OCI-LY1 (cell line): ENCODE results near the gene ZMAT1.
A peak's percentile ranks its signal among the peaks of the same experiment; 100 is the strongest.
"Not testable (repeated sequence)": the region's sequence is repeated elsewhere in the genome, so short reads cannot be mapped to it uniquely, and the experiment has no call there.

ENCODE experiments used
- H2AFZ ChIP-seq: fragments of 200-600 bp; sonication (generic), shearing (Covaris generic); 2 replicates; pipeline ENCODE4 v1.6.0; 2014; ENCODE audit warnings: antibody characterized with exemption, mild to moderate bottlenecking, low read length
- H3F3A ChIP-seq: fragments of 200-600 bp; sonication (generic), shearing (Covaris generic); 2 replicates; pipeline ENCODE4 v1.6.0; 2014; ENCODE audit warnings: mild to moderate bottlenecking, antibody characterized with exemption, low read length, moderate library complexity; ENCODE audit not compliant: insufficient read depth
- H3K27ac ChIP-seq: fragments of 200-600 bp; sonication (generic); 2 replicates; pipeline ENCODE4 v1.5.1; 2014; ENCODE audit warnings: low read length, mixed run types, mild to moderate bottlenecking, low read depth; ENCODE audit not compliant: poor library complexity, severe bottlenecking
- H3K27me3 ChIP-seq: fragments of 200-600 bp; sonication (generic); 2 replicates; pipeline ENCODE4 v1.6.0; 2014; ENCODE audit warnings: antibody characterized with exemption, mild to moderate bottlenecking, low read length, moderate library complexity; ENCODE audit not compliant: insufficient read depth
- H3K36me3 ChIP-seq: fragments of 200-600 bp; sonication (generic); 2 replicates; pipeline ENCODE4 v1.6.1; 2014; ENCODE audit warnings: mild to moderate bottlenecking, antibody characterized with exemption, low read length, moderate library complexity, mixed read lengths; ENCODE audit not compliant: insufficient read depth
- H3K4me1 ChIP-seq: fragments of 200-600 bp; sonication (generic); 2 replicates; pipeline ENCODE4 v1.5.1; 2014; ENCODE audit warnings: mild to moderate bottlenecking, low read length, moderate library complexity; ENCODE audit not compliant: insufficient read depth, severe bottlenecking
- H3K4me2 ChIP-seq: fragments of 200-600 bp; sonication (generic), shearing (Covaris generic); 2 replicates; pipeline ENCODE4 v1.6.1; 2014; ENCODE audit warnings: low read length
- H3K4me3 ChIP-seq: fragments of 200-600 bp; sonication (generic); 2 replicates; pipeline ENCODE4 v1.5.1; 2014; ENCODE audit warnings: low read length, low read depth, mild to moderate bottlenecking, mixed read lengths; ENCODE audit not compliant: poor library complexity, severe bottlenecking
- H3K79me2 ChIP-seq: fragments of 200-600 bp; shearing (Covaris generic); 2 replicates; pipeline ENCODE4 v1.6.1; 2016; ENCODE audit warnings: mixed run types, low read length, mixed read lengths; ENCODE audit not compliant: insufficient read depth
- H3K9ac ChIP-seq: fragments of 200-600 bp; sonication (generic), shearing (Covaris generic); 2 replicates; pipeline ENCODE4 v1.6.1; 2014; ENCODE audit warnings: mild to moderate bottlenecking, low read length, mixed read lengths
- H3K9me2 ChIP-seq: fragments of 200-600 bp; sonication (generic), shearing (Covaris generic); 2 replicates; pipeline ENCODE4 v1.6.1; 2014; ENCODE audit warnings: low read depth, mild to moderate bottlenecking, low read length, mixed read lengths
- H3K9me3 ChIP-seq: fragments of 200-600 bp; shearing (Covaris generic); 2 replicates; pipeline ENCODE4 v1.6.1; 2014; ENCODE audit warnings: low read length, mixed read lengths
- H4K20me1 ChIP-seq: fragments of 200-600 bp; sonication (generic), shearing (Covaris generic); 2 replicates; pipeline ENCODE4 v1.6.0; 2016; ENCODE audit warnings: mild to moderate bottlenecking, low read length; ENCODE audit not compliant: insufficient read depth
- EZH2 ChIP-seq: fragments of 200-600 bp; sonication (generic), shearing (Covaris generic); IDR thresholded peaks from 2 replicates; pipeline ENCODE4 v1.8.0; 2017; ENCODE audit warnings: borderline replicate concordance, mixed run types, mild to moderate bottlenecking, antibody characterized with exemption, low read length, moderate library complexity, mixed read lengths
- TF ChIP-seq, protein P1 (sequence below): fragments of 200-600 bp; sonication (generic), shearing (Covaris generic); IDR thresholded peaks from 2 replicates; pipeline ENCODE4 v1.5.1; 2017; ENCODE audit warnings: mild to moderate bottlenecking, antibody characterized with exemption, low read length, moderate library complexity, mixed read lengths

ZMAT1 gene

DNA sequence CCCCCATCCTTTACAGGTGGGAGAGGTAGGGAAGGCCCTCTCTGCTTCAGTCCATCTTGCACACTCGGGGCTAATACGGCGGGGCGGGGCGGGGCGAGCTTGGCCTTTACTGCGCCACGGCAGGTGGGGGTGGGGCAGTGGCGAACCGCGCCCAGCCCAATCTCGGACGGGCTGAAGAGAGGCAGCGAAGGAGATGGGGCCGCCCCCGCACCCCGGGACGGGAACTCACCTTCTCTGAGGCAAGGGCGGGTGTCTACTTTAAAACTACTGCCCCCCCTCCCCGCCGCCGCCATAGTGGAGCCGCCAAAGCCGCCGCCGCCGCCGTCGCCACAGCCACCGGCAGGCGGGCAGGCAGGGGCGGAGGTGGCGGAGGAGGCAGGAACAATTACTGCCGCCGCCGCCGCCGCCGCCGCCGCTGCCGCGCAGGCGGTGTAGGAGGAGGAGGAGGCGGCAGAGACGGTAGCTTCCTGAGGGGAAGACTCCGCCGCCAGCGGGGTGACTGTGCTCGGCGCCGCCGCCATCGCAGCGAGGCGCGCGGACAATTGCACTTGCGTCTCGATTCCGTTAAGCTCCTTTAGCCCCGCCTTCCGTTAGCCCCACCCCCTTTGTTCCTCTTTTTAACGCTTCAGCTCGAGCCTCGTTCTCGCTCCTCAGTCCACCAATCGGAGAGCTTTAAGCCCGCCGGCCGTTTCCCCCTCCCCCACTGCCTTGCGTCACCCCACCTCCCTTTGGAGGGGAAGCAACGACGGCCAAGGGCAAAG lies at the start of gene ZMAT1:
TSS of gene ZMAT1 (minus strand) at position 540 of the 761 bp plus-strand sequence. CDS start at position 521, 19 bp downstream.
- Histone ChIP-seq H3K27me3 (no peaks in the 10 kb centered on the region), H3K79me2 (no peaks in the 10 kb centered on the region), H3K4me1 (peaks cover 9% of the 10 kb centered on the region), H3K9ac (peak within 1 kb of the TSS; percentile 95), H4K20me1 (no peaks in the 10 kb centered on the region), H3K36me3 (no peaks in the 10 kb centered on the region), H3F3A (no peaks in the 10 kb centered on the region), H3K4me2 (peak within 1 kb of the TSS; percentile 71), H3K9me2 (no peaks in the 10 kb centered on the region), H2AFZ (no peak within 1 kb of the TSS), H3K4me3 (peak within 1 kb of the TSS; percentile 75), H3K27ac (peak within 1 kb of the TSS; percentile 66), H3K9me3 (no peaks in the 10 kb centered on the region)
- TF ChIP-seq, protein P1, sequence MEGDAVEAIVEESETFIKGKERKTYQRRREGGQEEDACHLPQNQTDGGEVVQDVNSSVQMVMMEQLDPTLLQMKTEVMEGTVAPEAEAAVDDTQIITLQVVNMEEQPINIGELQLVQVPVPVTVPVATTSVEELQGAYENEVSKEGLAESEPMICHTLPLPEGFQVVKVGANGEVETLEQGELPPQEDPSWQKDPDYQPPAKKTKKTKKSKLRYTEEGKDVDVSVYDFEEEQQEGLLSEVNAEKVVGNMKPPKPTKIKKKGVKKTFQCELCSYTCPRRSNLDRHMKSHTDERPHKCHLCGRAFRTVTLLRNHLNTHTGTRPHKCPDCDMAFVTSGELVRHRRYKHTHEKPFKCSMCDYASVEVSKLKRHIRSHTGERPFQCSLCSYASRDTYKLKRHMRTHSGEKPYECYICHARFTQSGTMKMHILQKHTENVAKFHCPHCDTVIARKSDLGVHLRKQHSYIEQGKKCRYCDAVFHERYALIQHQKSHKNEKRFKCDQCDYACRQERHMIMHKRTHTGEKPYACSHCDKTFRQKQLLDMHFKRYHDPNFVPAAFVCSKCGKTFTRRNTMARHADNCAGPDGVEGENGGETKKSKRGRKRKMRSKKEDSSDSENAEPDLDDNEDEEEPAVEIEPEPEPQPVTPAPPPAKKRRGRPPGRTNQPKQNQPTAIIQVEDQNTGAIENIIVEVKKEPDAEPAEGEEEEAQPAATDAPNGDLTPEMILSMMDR = no peak
- TF ChIP-seq EZH2 = no peak

DNA sequence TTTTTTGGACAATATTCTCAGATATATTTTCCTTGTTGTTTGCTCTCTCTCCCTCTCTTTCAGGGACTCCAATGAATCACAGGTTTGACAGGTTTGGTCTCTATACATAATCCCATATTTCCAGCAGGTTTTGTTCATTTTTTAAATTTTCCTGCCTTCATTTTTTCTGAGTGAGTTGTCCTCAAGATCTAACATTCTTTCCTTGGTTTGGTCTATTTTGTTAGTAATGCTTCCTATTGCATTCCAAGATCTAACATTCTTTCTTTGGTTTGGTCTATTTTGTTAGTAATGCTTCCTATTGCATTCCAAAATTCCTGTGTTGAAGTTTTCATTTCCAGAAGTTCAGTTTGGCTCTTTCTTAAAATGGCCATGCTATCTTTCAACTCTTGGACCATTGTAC lies 45.3 kb upstream of the ZMAT1 start:
- Histone ChIP-seq H3K9me3 (no peaks in the 10 kb centered on the region), H3K79me2 (no peaks in the 10 kb centered on the region), H3K4me1 (no peaks in the 10 kb centered on the region), H3K9ac (no peak overlapping the region), H3F3A (no peaks in the 10 kb centered on the region), H3K4me2 (no peak overlapping the region), H3K27me3 (no peaks in the 10 kb centered on the region), H4K20me1 (no peaks in the 10 kb centered on the region), H3K4me3 (no peak overlapping the region), H3K9me2 (no peaks in the 10 kb centered on the region), H3K36me3 (no peaks in the 10 kb centered on the region), H3K27ac (no peak overlapping the region), H2AFZ (no peak overlapping the region)
- TF ChIP-seq, protein P1 = no peak
- TF ChIP-seq EZH2 = no peak

DNA sequence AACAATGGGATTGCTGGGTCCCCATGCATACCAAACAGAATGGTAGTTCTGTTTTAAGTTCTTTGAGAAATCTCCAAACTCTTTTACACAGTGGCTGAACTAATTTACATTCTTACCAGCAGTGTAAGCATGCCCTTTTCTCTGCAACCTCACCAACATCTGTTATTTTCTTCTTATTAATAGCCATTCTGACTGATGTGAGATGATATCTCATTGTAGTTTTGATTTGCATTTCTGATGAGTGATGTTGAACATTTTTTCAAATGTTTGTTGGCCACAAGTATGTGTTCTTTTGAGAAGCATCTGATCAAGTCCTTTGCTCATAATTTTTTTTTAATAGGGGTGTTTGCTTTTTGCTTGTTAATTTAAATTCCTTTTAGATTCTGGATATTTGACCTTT lies 41.2 kb upstream of the ZMAT1 start:
- Histone ChIP-seq H3K79me2 (no peaks in the 10 kb centered on the region), H3K4me3 (no peak overlapping the region), H3K27me3 (no peaks in the 10 kb centered on the region), H3K4me2 (no peak overlapping the region), H3K27ac (no peak overlapping the region), H3K4me1 (no peaks in the 10 kb centered on the region), H3F3A (no peaks in the 10 kb centered on the region), H2AFZ (no peak overlapping the region), H3K9me3 (no peaks in the 10 kb centered on the region), H4K20me1 (no peaks in the 10 kb centered on the region), H3K9me2 (no peaks in the 10 kb centered on the region), H3K9ac (no peak overlapping the region), H3K36me3 (no peaks in the 10 kb centered on the region)
- TF ChIP-seq, protein P1 = no peak
- TF ChIP-seq EZH2 = no peak

DNA sequence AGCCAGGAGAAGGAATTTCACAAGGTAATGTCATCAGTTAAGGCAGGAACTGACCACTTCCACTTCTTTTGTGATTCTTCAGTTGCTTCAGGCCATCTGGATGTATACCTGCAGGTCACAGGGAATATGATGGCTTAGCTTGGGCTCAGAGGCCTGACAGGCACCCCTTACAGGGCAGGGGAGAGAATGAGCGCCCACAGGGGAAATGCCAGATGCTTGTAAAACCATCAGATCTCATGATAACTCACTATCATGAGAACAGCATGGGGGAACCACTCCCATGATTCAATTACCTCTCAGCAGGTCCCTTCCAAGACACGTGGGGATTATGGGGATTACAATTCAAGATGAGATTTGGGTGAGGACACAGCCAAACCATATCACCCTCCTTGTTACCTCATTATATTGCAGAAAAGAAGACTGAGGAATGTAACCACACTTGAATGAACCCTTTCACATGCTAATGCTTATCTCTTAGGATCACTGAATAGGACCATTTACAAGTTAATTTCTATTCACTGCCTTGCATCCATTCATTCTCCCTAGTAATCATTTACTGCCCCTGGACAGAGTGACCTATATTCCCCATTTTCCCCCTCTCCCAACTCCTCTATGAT lies 33.2 kb upstream of the ZMAT1 start:
- H4K20me1 ChIP-seq, H3K4me1 ChIP-seq, H3K27me3 ChIP-seq, H3K9me2 ChIP-seq, H3K36me3 ChIP-seq, H3K4me3 ChIP-seq, H3K9ac ChIP-seq, H2AFZ ChIP-seq, H3K27ac ChIP-seq, H3F3A ChIP-seq, H3K4me2 ChIP-seq, H3K9me3 ChIP-seq, H3K79me2 ChIP-seq: not testable (repeated sequence)
